HG02840 (cell line): ENCODE results near the gene LATS2.
A peak's percentile ranks its signal among the peaks of the same experiment; 100 is the strongest.

Source experiments
- ATAC-seq: cut with Tn5 transposase; IDR thresholded peaks from one replicate; pipeline ENCODE4 v1.9.1; 2021; ENCODE audit warnings: mild to moderate bottlenecking, moderate library complexity, moderate number of reproducible peaks; ENCODE audit not compliant: unreplicated experiment, low FRiP score

LATS2 gene

GRCh38 chr13:21061029-21061763 lies at the start of gene LATS2:
Gene LATS2 (minus strand): TSS chr13:21061586. CDS start chr13:21046026, 15,560 bp downstream.
- peak; percentile 78 for ATAC-seq

- no peak for ATAC-seq
Observed at GRCh38 chr13:21109168-21109567, 47.8 kb upstream of the LATS2 start.

GRCh38 chr13:21106089-21106488 lies 44.7 kb upstream of the LATS2 start:
- ATAC-seq, result no peak

GRCh38 chr13:21104199-21105019 lies 43.0 kb upstream of the LATS2 start:
- ATAC-seq, result no peak

- no peak for ATAC-seq
Observed at GRCh38 chr13:21101865-21102576, 40.6 kb upstream of the LATS2 start.

- ATAC-seq, result no peak
Observed at GRCh38 chr13:21100994-21101757, 39.8 kb upstream of the LATS2 start.

GRCh38 chr13:21100211-21100610 lies 38.8 kb upstream of the LATS2 start:
- no peak for ATAC-seq

- ATAC-seq, result no peak
Observed at GRCh38 chr13:21095311-21095710, 33.9 kb upstream of the LATS2 start.

GRCh38 chr13:21089830-21090229 lies 28.4 kb upstream of the LATS2 start:
- ATAC-seq, result no peak

GRCh38 chr13:21088534-21088933 lies 27.1 kb upstream of the LATS2 start:
- ATAC-seq, result no peak

- ATAC-seq, result no peak
Observed at GRCh38 chr13:21086929-21087328, 25.5 kb upstream of the LATS2 start.

GRCh38 chr13:21081926-21082325 lies 20.5 kb upstream of the LATS2 start:
- no peak for ATAC-seq

- no peak for ATAC-seq
Observed at GRCh38 chr13:21080593-21080891, 19.2 kb upstream of the LATS2 start.

- no peak for ATAC-seq
Observed at GRCh38 chr13:21079761-21080592, 18.6 kb upstream of the LATS2 start.

GRCh38 chr13:21079221-21079620 lies 17.8 kb upstream of the LATS2 start:
- no peak for ATAC-seq

GRCh38 chr13:21078501-21078900 lies 17.1 kb upstream of the LATS2 start:
- no peak for ATAC-seq

- ATAC-seq, result no peak
Observed at GRCh38 chr13:21077788-21078353, 16.5 kb upstream of the LATS2 start.

- no peak for ATAC-seq
Observed at GRCh38 chr13:21077076-21077787, 15.8 kb upstream of the LATS2 start.

GRCh38 chr13:21076253-21076652 lies 14.9 kb upstream of the LATS2 start:
- ATAC-seq, result no peak
